IMR-90 (cell line): Measurements from ENCODE around the gene SDR39U1. TPM values are rescaled to one million over a fixed set of nuclear protein-coding genes. Genes with fewer than 3 reads are reported as not detected.
A peak's percentile ranks its signal among the peaks of the same experiment; 100 is the strongest.

ENCODE experiments used
- ATAC-seq: fragments of 200-7000 bp; cut with Tn5 transposase; 2 replicates; pipeline ENCODE4 v1.9.1; 2020; ENCODE audit warnings: low read depth, mild to moderate bottlenecking, moderate library complexity
- BruUV-seq: library from RNA; stranded (reverse); fragments of 400-500 nt; replicated peaks from 2 replicates; lab custom pipeline; 2021; lab: Mats Ljungman, UMichigan
- CTCF ChIA-PET: fragments of 300-600 bp; formaldehyde crosslinking; extraction: SDS; loops from one replicate; lab custom pipeline; 2021; ENCODE audit warnings: antibody characterized with exemption; lab: Yijun Ruan, JAX
- POLR2A ChIA-PET: fragments of 300-600 bp; sonication (Branson Sonifier 250); formaldehyde crosslinking; loops from one replicate; lab custom pipeline; 2022; ENCODE audit warnings: antibody characterized with exemption; ENCODE audit not compliant: unreplicated experiment; lab: Charles Lee
- DNase-seq: peaks from one replicate; pipeline ENCODE4 v3.0.0; 2013
- H2AFZ ChIP-seq: replicated peaks from 2 replicates; pipeline ENCODE3; 2013; ENCODE audit warnings: low read length, mild to moderate bottlenecking; ENCODE audit not compliant: poor library complexity
- H2AK5ac ChIP-seq: 2 replicates; pipeline ENCODE4 v1.6.1; 2013; ENCODE audit warnings: low read depth, low read length, inconsistent platforms
- H2AK9ac ChIP-seq: replicated peaks from 2 replicates; pipeline ENCODE3; 2013; ENCODE audit warnings: mild to moderate bottlenecking, low read depth, low read length, moderate library complexity; ENCODE audit not compliant: poor library complexity
- H2BK120ac ChIP-seq: 2 replicates; pipeline ENCODE4 v1.6.1; 2013; ENCODE audit warnings: low read depth, low read length, inconsistent platforms
- H2BK15ac ChIP-seq: 3 replicates; pipeline ENCODE4 v1.6.1; 2013; ENCODE audit warnings: low read depth, low read length, inconsistent platforms
- H2BK20ac ChIP-seq: 2 replicates; pipeline ENCODE4 v1.6.1; 2013; ENCODE audit warnings: low read depth, mild to moderate bottlenecking, inconsistent platforms, low read length, moderate library complexity
- H2BK5ac ChIP-seq: 2 replicates; pipeline ENCODE4 v1.6.1; 2013; ENCODE audit warnings: mild to moderate bottlenecking, low read depth, low read length, inconsistent platforms; ENCODE audit not compliant: poor library complexity, severe bottlenecking
- H3K14ac ChIP-seq: replicated peaks from 2 replicates; pipeline ENCODE4 v1.6.1; 2013; ENCODE audit warnings: low read depth, low read length, inconsistent platforms
- H3K18ac ChIP-seq: 2 replicates; pipeline ENCODE4 v1.6.1; 2013; ENCODE audit warnings: low read depth, low read length, control low read depth
- H3K23ac ChIP-seq: 2 replicates; pipeline ENCODE4 v1.6.1; 2013; ENCODE audit warnings: low read depth, low read length, inconsistent platforms
- H3K27ac ChIP-seq: 2 replicates; pipeline ENCODE4 v1.5.1; 2013; ENCODE audit warnings: mild to moderate bottlenecking, control low read depth, low read length; ENCODE audit not compliant: insufficient read depth
- H3K27me3 ChIP-seq: 2 replicates; pipeline ENCODE4 v1.6.1; 2013; ENCODE audit warnings: low read length; ENCODE audit not compliant: control insufficient read depth, insufficient read depth
- H3K36me3 ChIP-seq: 2 replicates; pipeline ENCODE4 v1.6.1; 2013; ENCODE audit warnings: low read length, mixed read lengths; ENCODE audit not compliant: control insufficient read depth, insufficient read depth
- H3K4ac ChIP-seq: 2 replicates; pipeline ENCODE4 v1.6.1; 2013; ENCODE audit warnings: low read depth, low read length, inconsistent platforms
- H3K4me1 ChIP-seq: 2 replicates; pipeline ENCODE4 v1.6.1; 2013; ENCODE audit warnings: low read length, mixed read lengths; ENCODE audit not compliant: control insufficient read depth, insufficient read depth
- H3K4me2 ChIP-seq: 2 replicates; pipeline ENCODE4 v1.6.1; 2013; ENCODE audit warnings: low read depth, mild to moderate bottlenecking, control low read depth, low read length, moderate library complexity
- H3K4me3 ChIP-seq: 2 replicates; pipeline ENCODE4 v1.5.1; 2013; ENCODE audit warnings: low read depth, mild to moderate bottlenecking, control low read depth, low read length, moderate library complexity; ENCODE audit not compliant: insufficient read depth
- H3K56ac ChIP-seq: 2 replicates; pipeline ENCODE4 v1.6.1; 2013; ENCODE audit warnings: low read length, inconsistent platforms; ENCODE audit not compliant: insufficient read depth; ENCODE audit errors: extremely low read depth
- H3K79me1 ChIP-seq, 2 experiments: 2 replicates each; pipeline ENCODE4 v1.6.1; 2013; ENCODE audit warnings: low read length in 2 of 2, inconsistent platforms in 1 of 2, low read depth in 1 of 2
- H3K9ac ChIP-seq: 2 replicates; pipeline ENCODE4 v1.6.1; 2013; ENCODE audit warnings: low read depth, low read length, control low read depth
- H3K9me1 ChIP-seq: 2 replicates; pipeline ENCODE4 v1.6.1; 2013; ENCODE audit warnings: low read length, inconsistent platforms; ENCODE audit not compliant: insufficient read depth
- H3K9me3 ChIP-seq: 2 replicates; pipeline ENCODE4 v1.6.1; 2013; ENCODE audit warnings: low read length; ENCODE audit not compliant: control insufficient read depth, insufficient read depth
- H4K20me1 ChIP-seq: 2 replicates; pipeline ENCODE4 v1.6.1; 2013; ENCODE audit warnings: low read length, inconsistent platforms; ENCODE audit not compliant: insufficient read depth
- H4K5ac ChIP-seq: 2 replicates; pipeline ENCODE4 v1.6.1; 2013; ENCODE audit warnings: mild to moderate bottlenecking, low read depth, low read length, control low read depth
- H4K8ac ChIP-seq, 2 experiments: 2 replicates each; pipeline ENCODE4 v1.6.1; 2013; ENCODE audit warnings: low read depth in 2 of 2, low read length in 2 of 2, control low read depth in 1 of 2, inconsistent platforms in 1 of 2
- H4K91ac ChIP-seq: 2 replicates; pipeline ENCODE4 v1.6.1; 2013; ENCODE audit warnings: low read depth, low read length, inconsistent platforms; ENCODE audit not compliant: insufficient read depth
- POLR2A ChIP-seq: IDR thresholded peaks from 2 replicates; pipeline ENCODE4 v1.6.1; 2012; ENCODE audit warnings: mild to moderate bottlenecking, low read depth, low read length
- RCOR1 ChIP-seq: IDR thresholded peaks from 2 replicates; pipeline ENCODE4 v1.6.1; 2012; ENCODE audit warnings: mild to moderate bottlenecking, low read length, improper control_type of control experiment; ENCODE audit not compliant: insufficient replicate concordance
- WGBS, 2 experiments: methylation state at CpG; one replicate each; pipeline versions ENCODE4 v1.1.5 to v1.1.7; 2013; ENCODE audit warnings: missing lambda C conversion rate in 2 of 2; ENCODE audit not compliant: insufficient read length in 1 of 2; ENCODE audit errors: extremely low coverage in 2 of 2; 5-methylcytosine and 5-hydroxymethylcytosine counted together
- dilution Hi-C: fragments of 300-500 bp; cut with HindIII; formaldehyde crosslinking; loops from one replicate; pipeline ENCODE4 v1.14.3; 2018; ENCODE audit warnings: low sequenced_read_pairs; ENCODE audit not compliant: unreplicated experiment
- in situ Hi-C: fragments of 300-500 bp; cut with MboI; formaldehyde crosslinking; loops from 3 replicates; pipeline ENCODE4 v1.14.3; 2019; ENCODE audit warnings: low sequenced_read_pairs, inconsistent platforms, mixed read lengths
- intact Hi-C: fragments of 100-400 bp; cut with micrococcal nuclease; formaldehyde crosslinking; loops from 2 replicates; pipeline ENCODE4 v1.10.0; 2022
- polyA plus RNA-seq, 3 experiments: library from polyadenylated mRNA; depleted of rRNA; stranded (reverse); fragments of >200 nt; gene quantifications; 2 replicates each; pipeline ENCODE4 v1.2.3, GENCODE V29; 2012; ENCODE audit warnings: low replicate concordance in 1 of 3
- total RNA-seq: library from RNA; depleted of rRNA; stranded (reverse); fragments of >200 nt; gene quantifications from 2 replicates; pipeline ENCODE4 v1.2.3, GENCODE V29; 2012

Gene SDR39U1
- total and polyA plus RNA-seq, 2 of the 4 experiments (the other 2 are of a cell fraction), result 7.5 to 46.3 TPM

DNA sequence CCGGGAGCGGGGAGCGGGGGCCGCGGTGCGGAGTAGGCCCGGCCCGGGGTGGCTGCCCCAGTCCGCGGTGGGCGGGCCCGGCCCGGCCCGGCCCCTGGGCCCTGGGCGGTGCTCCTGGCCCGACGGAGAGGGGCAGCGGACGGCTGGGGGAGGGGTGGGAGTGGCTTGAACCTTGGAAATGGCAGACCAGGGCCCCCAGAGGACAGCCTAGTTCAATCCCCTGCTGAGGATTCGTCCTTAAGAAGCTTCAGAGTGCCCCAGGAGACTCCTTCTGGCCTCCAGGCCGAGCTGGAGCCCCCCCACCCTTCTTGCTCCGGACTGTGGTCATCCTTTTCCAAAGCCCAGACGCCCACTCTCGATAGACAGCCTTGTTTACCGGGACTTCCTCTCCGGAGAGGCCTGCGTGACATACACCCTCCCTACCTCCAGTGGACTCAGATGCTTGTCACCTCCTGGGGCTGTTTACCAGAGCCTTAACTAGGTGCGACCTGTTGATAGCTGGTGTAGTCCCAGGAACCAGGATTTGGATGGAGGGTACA is 12.4 kb downstream of the SDR39U1 start:
- peak overlapping the region; percentile 91 for H3K4me2 ChIP-seq
- WGBS, 2 experiments, result 0% methylated on average over 2 of the region's 28 CpGs; no CpG with 5 or more reads in 1 of the 2 experiments
- peaks cover 20% of the 10 kb centered on the region for H4K20me1 ChIP-seq
- peak overlapping the region; percentile 100 for H2AK9ac ChIP-seq
- peak overlapping the region; percentile 85 for H3K4me3 ChIP-seq
- H3K4ac ChIP-seq, result peak overlapping the region; percentile 99
- peaks cover 18 to 44% of the 10 kb centered on the region in 2 experiments for H3K79me1 ChIP-seq
- peak overlapping the region; percentile 92 for H3K56ac ChIP-seq
- no peaks in the 10 kb centered on the region for H3K9me3 ChIP-seq
- H2BK15ac ChIP-seq, result peak overlapping the region; percentile 59; the same call in 1 of the 3 replicates
- H2BK120ac ChIP-seq, result peak overlapping the region; percentile 83; the same call in 1 of the 2 replicates
- H4K5ac ChIP-seq, result peak overlapping the region; percentile 95
- 0 out of 2 replicates have a peak overlapping the region, but pooled peaks have one; percentile 6 for H2BK20ac ChIP-seq
- TF ChIP-seq RCOR1 (no peak), POLR2A (0 out of 2 replicates have a peak, but pooled peaks have one; percentile 45)
- in situ Hi-C loops, result loop anchor here (10.0 to 25.0 kb wide), 4 partner anchors 65 to 1118 kb away; partner anchors contain the start of genes BCL2L2, FITM1, GMPR2 and NEDD8
- H2AK5ac ChIP-seq, result peak overlapping the region; percentile 100
- peak overlapping the region; percentile 95 for H2AFZ ChIP-seq
- H3K18ac ChIP-seq, result peak overlapping the region; percentile 85
- ChIA-PET CTCF (interaction anchor here (0.5 to 3.3 kb wide), 5 partner anchors 64 to 1135 kb away, joined by 3 to 63 read pairs (median 3); partner anchors contain the start of gene CIDEB), POLR2A (interaction anchor here (1.1 to 1.5 kb wide), 3 partner anchors 12 to 64 kb away, joined by 3 to 7 read pairs (median 5); no protein-coding TSS in a partner anchor)
- peak; percentile 88 for ATAC-seq
- H3K27ac ChIP-seq, result peak overlapping the region; percentile 91
- H2BK5ac ChIP-seq, result peak overlapping the region; percentile 88
- peaks cover 5% of the 10 kb centered on the region for H3K9me1 ChIP-seq
- peak overlapping the region; percentile 68 to 93 for H4K8ac ChIP-seq
- no peaks in the 10 kb centered on the region for H3K27me3 ChIP-seq
- H3K23ac ChIP-seq, result peak overlapping the region; percentile 90
- H4K91ac ChIP-seq, result peak overlapping the region; percentile 95
- H3K4me1 ChIP-seq, result peaks cover 18% of the 10 kb centered on the region; the same call in 1 of the 2 replicates
- peaks cover 17% of the 10 kb centered on the region for H3K36me3 ChIP-seq
- BruUV-seq, result no TSS peak
- peak overlapping the region; percentile 98 for H3K9ac ChIP-seq
- peak overlapping the region; percentile 95 for H3K14ac ChIP-seq
- dilution Hi-C loops, result no loop called here
- intact Hi-C loops, result loop anchor here (2.0 to 10.0 kb wide), 2 partner anchors 187 to 215 kb away; partner anchors contain the start of genes CHMP4A, MDP1 and TINF2
- peak; percentile 66 for DNase-seq
